ENCODE measurements around the gene LGALS7B. TPM values are rescaled to one million over a fixed set of nuclear protein-coding genes. Genes with fewer than 3 reads are reported as not detected.

The LGALS7B gene
- total RNA-seq, 1 donor from 2014 or later = not detected

- Histone ChIP-seq H3K4me3 (ENCODE audit: insufficient read depth, low read depth, low read length) (no peak overlapping the region), H3K4me2 (ENCODE audit: low read length) (no peak overlapping the region), H3K9ac (ENCODE audit: low read length) (no peak overlapping the region), H3K27me3 (ENCODE audit: insufficient read depth, low read length) (no peaks in the 10 kb centered on the region), H4K20me1 (ENCODE audit: insufficient read depth, low read length) (no peaks in the 10 kb centered on the region), H3K79me2 (ENCODE audit: insufficient read depth, low read length) (no peaks in the 10 kb centered on the region), H3K4me1 (ENCODE audit: insufficient read depth, low read length) (no peaks in the 10 kb centered on the region), H3K36me3 (ENCODE audit: insufficient read depth, low read length) (no peaks in the 10 kb centered on the region), H3K9me3 (ENCODE audit: insufficient read depth, low read depth, low read length) (no peaks in the 10 kb centered on the region), H3K27ac (ENCODE audit: low read depth, low read length) (no peak overlapping the region), H2AFZ (ENCODE audit: low read depth, low read length) (no peak overlapping the region)
- Mint-ChIP-seq H3K27me3 (ENCODE audit: low read depth, unreplicated experiment) (peaks cover 2% of the 10 kb centered on the region), H3K4me1 (ENCODE audit: low read depth, unreplicated experiment) (no peaks in the 10 kb centered on the region), H3K4me3 (ENCODE audit: unreplicated experiment) (no peak overlapping the region), H3K36me3 (ENCODE audit: low read depth, unreplicated experiment) (peaks cover 3% of the 10 kb centered on the region), H3K9me3 (ENCODE audit: unreplicated experiment) (no peaks in the 10 kb centered on the region), H3K27ac (ENCODE audit: unreplicated experiment) (no peak overlapping the region)
- TF ChIP-seq CTCF (IDR thresholded peaks at IDR 0.05; ENCODE audit: insufficient read depth, low read depth, low read length) (no peak), EZH2 (IDR thresholded peaks at IDR 0.05; ENCODE audit: insufficient read depth, low read length) (no peak)
- no peak for DNase-seq (ENCODE audit: low read depth)
- no peak for FAIRE-seq
These were observed 20.7 kb downstream of the LGALS7B start for GRCh38 chr19:38809592-38810252.

- Histone ChIP-seq H4K20me1 (ENCODE audit: insufficient read depth, low read length) (no peaks in the 10 kb centered on the region), H3K4me2 (ENCODE audit: low read length) (no peak overlapping the region), H3K4me1 (ENCODE audit: insufficient read depth, low read length) (no peaks in the 10 kb centered on the region), H3K79me2 (ENCODE audit: insufficient read depth, low read length) (no peaks in the 10 kb centered on the region), H3K27me3 (ENCODE audit: insufficient read depth, low read length) (no peaks in the 10 kb centered on the region), H3K27ac (ENCODE audit: low read depth, low read length) (no peak overlapping the region), H3K9ac (ENCODE audit: low read length) (no peak overlapping the region), H2AFZ (ENCODE audit: low read depth, low read length) (no peak overlapping the region), H3K9me3 (ENCODE audit: insufficient read depth, low read depth, low read length) (no peaks in the 10 kb centered on the region), H3K4me3 (ENCODE audit: insufficient read depth, low read depth, low read length) (no peak overlapping the region), H3K36me3 (ENCODE audit: insufficient read depth, low read length) (no peaks in the 10 kb centered on the region)
- Mint-ChIP-seq H3K27ac (ENCODE audit: unreplicated experiment) (no peak overlapping the region), H3K9me3 (ENCODE audit: unreplicated experiment) (no peaks in the 10 kb centered on the region), H3K4me3 (ENCODE audit: unreplicated experiment) (no peak overlapping the region), H3K27me3 (ENCODE audit: low read depth, unreplicated experiment) (peaks cover 2% of the 10 kb centered on the region), H3K4me1 (ENCODE audit: low read depth, unreplicated experiment) (no peaks in the 10 kb centered on the region), H3K36me3 (ENCODE audit: low read depth, unreplicated experiment) (peaks cover 17% of the 10 kb centered on the region)
- TF ChIP-seq EZH2 (IDR thresholded peaks at IDR 0.05; ENCODE audit: insufficient read depth, low read length) = no peak
- no peak for TF ChIP-seq CTCF (IDR thresholded peaks at IDR 0.05; ENCODE audit: insufficient read depth, low read depth, low read length)
- DNase-seq (ENCODE audit: low read depth) (no peak), FAIRE-seq (no peak)
These were observed 23.2 kb downstream of the LGALS7B start for GRCh38 chr19:38812009-38812840.
